A673 (cell line): ENCODE data around the gene CDK11B.

Experiments
- CTCF ChIP-seq: fragments of 300-800, 200-600 bp; sonication (generic); conservative IDR thresholded peaks from 2 replicates; pipeline ENCODE4 v1.5.1; 2017; ENCODE audit warnings: low read depth, mild to moderate bottlenecking, antibody characterized with exemption, low read length, moderate library complexity, mixed read lengths
- EZH2 ChIP-seq: fragments of 200-600 bp; sonication (generic); IDR thresholded peaks from 2 replicates; pipeline ENCODE4 v1.6.1; 2017; ENCODE audit warnings: borderline replicate concordance, low read depth, mild to moderate bottlenecking, mixed read lengths, antibody characterized with exemption, low read length; ENCODE audit not compliant: poor library complexity, severe bottlenecking

- TF ChIP-seq CTCF (no peak), EZH2 (no peak)
Observed at GRCh38 chr1:1670866-1671265, 12.1 kb upstream of the CDK11B start.
